ENCODE measurements around the gene TUBGCP2.

Gene TUBGCP2

GRCh38 chr10:133310789-133311188 lies 2.1 kb upstream of the TUBGCP2 start:
- Mint-ChIP-seq H3K27me3 (peaks cover 9% of the 10 kb centered on the region), H3K4me3 (no peak overlapping the region), H3K4me1 (ENCODE audit: low read depth) (peaks cover 34% of the 10 kb centered on the region), H3K36me3 (ENCODE audit: low read depth) (peaks cover 61% of the 10 kb centered on the region), H3K9me3 (no peaks in the 10 kb centered on the region), H3K27ac (no peak overlapping the region)
- intact Hi-C loops (cut with micrococcal nuclease), result no loop called here

GRCh38 chr10:133310399-133310755 lies 1.7 kb upstream of the TUBGCP2 start:
- peaks cover 38% of the 10 kb centered on the region for H3K4me1 Mint-ChIP-seq (ENCODE audit: low read depth)
- H3K36me3 Mint-ChIP-seq (ENCODE audit: low read depth), result peaks cover 64% of the 10 kb centered on the region
- H3K4me3 Mint-ChIP-seq, result no peak overlapping the region
- H3K9me3 Mint-ChIP-seq, result no peaks in the 10 kb centered on the region
- intact Hi-C loops (cut with micrococcal nuclease), result no loop called here
- H3K27ac Mint-ChIP-seq, result no peak overlapping the region
- peaks cover 6% of the 10 kb centered on the region for H3K27me3 Mint-ChIP-seq

- intact Hi-C loops (cut with micrococcal nuclease), result no loop called here
- Mint-ChIP-seq H3K4me1 (ENCODE audit: low read depth) (peaks cover 43% of the 10 kb centered on the region), H3K36me3 (ENCODE audit: low read depth) (peaks cover 69% of the 10 kb centered on the region), H3K27me3 (peaks cover 6% of the 10 kb centered on the region), H3K4me3 (peak overlapping the region; percentile 23), H3K9me3 (no peaks in the 10 kb centered on the region), H3K27ac (no peak overlapping the region)
These were observed 1.2 kb upstream of the TUBGCP2 start for GRCh38 chr10:133309720-133310398.

- Mint-ChIP-seq H3K36me3 (ENCODE audit: low read depth) (peaks cover 70% of the 10 kb centered on the region), H3K9me3 (no peaks in the 10 kb centered on the region), H3K27ac (peak overlapping the region; percentile 99), H3K4me1 (ENCODE audit: low read depth) (peaks cover 45% of the 10 kb centered on the region), H3K27me3 (peaks cover under 1% of the 10 kb centered on the region), H3K4me3 (peak overlapping the region; percentile 96)
- intact Hi-C loops (cut with micrococcal nuclease), result no loop called here
These were observed 538 bp upstream of the TUBGCP2 start for GRCh38 chr10:133309100-133309719.

- peaks cover 78% of the 10 kb centered on the region for H3K36me3 Mint-ChIP-seq (ENCODE audit: low read depth)
These were observed 774 bp downstream of the TUBGCP2 start for GRCh38 chr10:133307776-133308420.

GRCh38 chr10:133306941-133307379 lies 1.7 kb downstream of the TUBGCP2 start:
- peak overlapping the region; percentile 99 for H3K27ac Mint-ChIP-seq

More at GRCh38 chr10:133307776-133308420, 774 bp downstream of the TUBGCP2 start:
- intact Hi-C loops (cut with micrococcal nuclease), result loop anchor here (1.0 kb wide), 1 partner anchor 49 kb away; no protein-coding TSS in a partner anchor
- peak overlapping the region; percentile 99 for H3K27ac Mint-ChIP-seq
- H3K27me3 Mint-ChIP-seq, result no peaks in the 10 kb centered on the region
- H3K9me3 Mint-ChIP-seq, result no peaks in the 10 kb centered on the region
- H3K4me3 Mint-ChIP-seq, result peak overlapping the region; percentile 96
- peaks cover 54% of the 10 kb centered on the region for H3K4me1 Mint-ChIP-seq (ENCODE audit: low read depth)

GRCh38 chr10:133306097-133306476 lies 2.6 kb downstream of the TUBGCP2 start:
- peak overlapping the region; percentile 99 for H3K27ac Mint-ChIP-seq
- intact Hi-C loops (cut with micrococcal nuclease), result no loop called here
- no peaks in the 10 kb centered on the region for H3K9me3 Mint-ChIP-seq
- H3K27me3 Mint-ChIP-seq, result no peaks in the 10 kb centered on the region
- H3K4me3 Mint-ChIP-seq, result peak overlapping the region; percentile 50
- H3K4me1 Mint-ChIP-seq (ENCODE audit: low read depth), result peaks cover 54% of the 10 kb centered on the region
- H3K36me3 Mint-ChIP-seq (ENCODE audit: low read depth), result peaks cover 78% of the 10 kb centered on the region

More at GRCh38 chr10:133306941-133307379, 1.7 kb downstream of the TUBGCP2 start:
- intact Hi-C loops (cut with micrococcal nuclease), result no loop called here
- Mint-ChIP-seq H3K27me3 (no peaks in the 10 kb centered on the region), H3K4me3 (peak overlapping the region; percentile 96), H3K36me3 (ENCODE audit: low read depth) (peaks cover 78% of the 10 kb centered on the region), H3K4me1 (ENCODE audit: low read depth) (peaks cover 54% of the 10 kb centered on the region), H3K9me3 (no peaks in the 10 kb centered on the region)

- Mint-ChIP-seq H3K36me3 (ENCODE audit: low read depth) (peaks cover 87% of the 10 kb centered on the region), H3K9me3 (no peaks in the 10 kb centered on the region), H3K4me1 (ENCODE audit: low read depth) (peaks cover 48% of the 10 kb centered on the region), H3K27me3 (no peaks in the 10 kb centered on the region), H3K4me3 (no peak overlapping the region), H3K27ac (peak overlapping the region; percentile 99)
- intact Hi-C loops (cut with micrococcal nuclease), result no loop called here
These were observed 5.5 kb downstream of the TUBGCP2 start for GRCh38 chr10:133303206-133303605.

- intact Hi-C loops (cut with micrococcal nuclease), result no loop called here
- Mint-ChIP-seq H3K36me3 (ENCODE audit: low read depth) (peaks cover 89% of the 10 kb centered on the region), H3K4me1 (ENCODE audit: low read depth) (peaks cover 41% of the 10 kb centered on the region), H3K27me3 (no peaks in the 10 kb centered on the region), H3K9me3 (no peaks in the 10 kb centered on the region), H3K27ac (no peak overlapping the region), H3K4me3 (no peak overlapping the region)
These were observed 6.4 kb downstream of the TUBGCP2 start for GRCh38 chr10:133302230-133302629.

- intact Hi-C loops (cut with micrococcal nuclease), result no loop called here
- Mint-ChIP-seq H3K27ac (no peak overlapping the region), H3K27me3 (no peaks in the 10 kb centered on the region), H3K9me3 (no peaks in the 10 kb centered on the region), H3K4me3 (no peak overlapping the region), H3K4me1 (ENCODE audit: low read depth) (peaks cover 39% of the 10 kb centered on the region), H3K36me3 (ENCODE audit: low read depth) (peaks cover 100% of the 10 kb centered on the region)
These were observed 8.9 kb downstream of the TUBGCP2 start for GRCh38 chr10:133299738-133300137.

GRCh38 chr10:133299224-133299623 lies 9.4 kb downstream of the TUBGCP2 start:
- no peaks in the 10 kb centered on the region for H3K27me3 Mint-ChIP-seq
- no peaks in the 10 kb centered on the region for H3K9me3 Mint-ChIP-seq
- H3K4me3 Mint-ChIP-seq, result no peak overlapping the region
- no peak overlapping the region for H3K27ac Mint-ChIP-seq
- intact Hi-C loops (cut with micrococcal nuclease), result no loop called here
- H3K4me1 Mint-ChIP-seq (ENCODE audit: low read depth), result peaks cover 39% of the 10 kb centered on the region
- H3K36me3 Mint-ChIP-seq (ENCODE audit: low read depth), result peaks cover 100% of the 10 kb centered on the region

GRCh38 chr10:133298466-133298865 lies 10.2 kb downstream of the TUBGCP2 start:
- Mint-ChIP-seq H3K9me3 (no peaks in the 10 kb centered on the region), H3K27me3 (no peaks in the 10 kb centered on the region), H3K4me3 (no peak overlapping the region), H3K36me3 (ENCODE audit: low read depth) (peaks cover 100% of the 10 kb centered on the region), H3K4me1 (ENCODE audit: low read depth) (peaks cover 39% of the 10 kb centered on the region), H3K27ac (no peak overlapping the region)
- intact Hi-C loops (cut with micrococcal nuclease), result no loop called here

- Mint-ChIP-seq H3K36me3 (ENCODE audit: low read depth) (peaks cover 100% of the 10 kb centered on the region), H3K27ac (no peak overlapping the region)
These were observed 11.2 kb downstream of the TUBGCP2 start for GRCh38 chr10:133297504-133297903.

More at GRCh38 chr10:133297504-133297903, 11.2 kb downstream of the TUBGCP2 start:
- Mint-ChIP-seq H3K9me3 (no peaks in the 10 kb centered on the region), H3K27me3 (no peaks in the 10 kb centered on the region), H3K4me3 (no peak overlapping the region), H3K4me1 (ENCODE audit: low read depth) (peaks cover 45% of the 10 kb centered on the region)
- intact Hi-C loops (cut with micrococcal nuclease), result no loop called here

Data from dendritic cell treated with granulocyte-macrophage colony-stimulating factor and Interleukin-4, amounts not matched to agents 40 ng/mL and 50 ng/mL, for 4 days (primary cell).